HG03432 (cell line): ENCODE measurements around the gene DAPK1.

Source experiments
- ATAC-seq: cut with Tn5 transposase; IDR thresholded peaks from one replicate; pipeline ENCODE4 v1.9.1; 2021; ENCODE audit warnings: mild to moderate bottlenecking, moderate library complexity; ENCODE audit not compliant: unreplicated experiment

DAPK1 gene

GRCh38 chr9:87609002-87609401, 111.3 kb downstream of the DAPK1 start:
- no peak for ATAC-seq

DNA sequence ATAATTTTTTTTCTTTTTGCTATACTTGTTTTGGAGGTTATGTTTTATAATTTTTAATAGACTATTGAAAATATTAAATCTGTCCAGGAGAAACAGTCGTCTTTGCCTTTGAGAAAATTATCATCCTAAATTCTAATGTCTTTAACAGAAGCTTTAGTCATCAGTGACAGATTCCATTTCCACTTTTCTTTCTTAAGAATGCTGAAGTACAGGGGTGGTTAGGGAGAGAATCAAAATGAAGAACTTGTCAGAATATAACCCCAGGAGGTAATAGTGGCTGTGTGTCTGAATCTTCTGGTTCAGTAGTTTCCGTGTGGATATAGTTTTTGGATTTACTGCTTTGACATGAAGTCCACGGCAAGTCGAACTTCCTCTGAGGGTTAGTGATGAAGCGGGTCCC, 111.8 kb downstream of the DAPK1 start:
- no peak for ATAC-seq

- no peak for ATAC-seq
These were observed 112.8 kb downstream of the DAPK1 start for GRCh38 chr9:87610200-87611155.

- no peak for ATAC-seq
These were observed 114.1 kb downstream of the DAPK1 start for GRCh38 chr9:87611776-87612175.

- ATAC-seq, result no peak
These were observed 114.9 kb downstream of the DAPK1 start for GRCh38 chr9:87612536-87612935.

- ATAC-seq, result peak; percentile 43
These were observed 115.8 kb downstream of the DAPK1 start for GRCh38 chr9:87613265-87614111.

- ATAC-seq, result no peak
These were observed 116.7 kb downstream of the DAPK1 start for GRCh38 chr9:87614397-87614796.

- ATAC-seq, result no peak
These were observed 117.5 kb downstream of the DAPK1 start for GRCh38 chr9:87615136-87615535.

DNA sequence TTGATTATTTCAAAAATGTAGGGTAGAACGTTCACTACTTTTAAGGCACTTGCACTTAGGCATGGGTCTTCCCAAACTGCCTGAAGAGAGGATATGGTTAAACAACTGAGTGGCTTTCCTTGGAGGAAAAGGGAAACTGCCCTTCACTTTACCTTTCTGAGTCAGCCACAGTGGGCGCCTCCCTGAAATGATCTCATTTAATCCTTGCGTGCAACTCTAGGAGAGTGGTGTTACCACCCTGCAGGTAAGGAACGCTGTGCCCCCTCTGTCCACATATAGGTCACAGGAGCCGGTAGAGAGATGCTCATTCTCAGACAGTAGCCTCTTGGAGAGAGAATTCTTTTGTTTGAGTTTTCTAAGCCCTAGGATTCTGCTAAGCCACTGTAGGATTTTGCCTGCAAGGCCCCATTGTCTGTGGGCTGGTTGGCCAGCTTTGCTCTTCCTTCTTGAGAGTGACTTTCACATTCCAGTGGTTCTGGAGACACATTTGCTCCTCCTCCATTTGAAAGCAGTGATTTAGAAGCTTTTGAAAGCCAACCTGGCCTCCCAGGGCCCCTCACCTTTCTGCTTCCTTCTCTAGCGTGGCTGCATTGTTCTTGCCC, 118.0 kb downstream of the DAPK1 start:
- no peak for ATAC-seq

- no peak for ATAC-seq
These were observed 120.6 kb downstream of the DAPK1 start for GRCh38 chr9:87618226-87618625.

- ATAC-seq, result no peak
These were observed 121.3 kb downstream of the DAPK1 start for GRCh38 chr9:87618931-87619330.

DNA sequence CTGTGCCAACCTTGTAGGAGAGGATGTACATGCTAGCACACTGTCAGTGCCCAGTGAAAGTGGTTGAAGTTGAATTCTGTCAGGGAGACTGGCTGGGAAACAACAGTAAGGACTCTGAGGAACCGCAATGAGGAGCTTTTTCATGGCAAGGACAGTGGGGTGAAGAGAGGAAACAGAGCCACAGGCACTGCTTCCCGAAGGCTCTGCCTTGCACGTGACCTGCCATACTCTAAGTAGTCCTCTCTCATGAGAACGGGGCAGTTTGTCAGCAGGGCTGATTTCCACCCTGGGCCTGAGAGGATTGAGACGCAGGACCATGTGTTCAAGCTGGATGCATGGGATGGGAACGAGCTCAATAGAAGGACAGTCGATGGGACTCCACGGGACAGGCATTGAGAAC, 121.7 kb downstream of the DAPK1 start:
- ATAC-seq, result no peak

DNA sequence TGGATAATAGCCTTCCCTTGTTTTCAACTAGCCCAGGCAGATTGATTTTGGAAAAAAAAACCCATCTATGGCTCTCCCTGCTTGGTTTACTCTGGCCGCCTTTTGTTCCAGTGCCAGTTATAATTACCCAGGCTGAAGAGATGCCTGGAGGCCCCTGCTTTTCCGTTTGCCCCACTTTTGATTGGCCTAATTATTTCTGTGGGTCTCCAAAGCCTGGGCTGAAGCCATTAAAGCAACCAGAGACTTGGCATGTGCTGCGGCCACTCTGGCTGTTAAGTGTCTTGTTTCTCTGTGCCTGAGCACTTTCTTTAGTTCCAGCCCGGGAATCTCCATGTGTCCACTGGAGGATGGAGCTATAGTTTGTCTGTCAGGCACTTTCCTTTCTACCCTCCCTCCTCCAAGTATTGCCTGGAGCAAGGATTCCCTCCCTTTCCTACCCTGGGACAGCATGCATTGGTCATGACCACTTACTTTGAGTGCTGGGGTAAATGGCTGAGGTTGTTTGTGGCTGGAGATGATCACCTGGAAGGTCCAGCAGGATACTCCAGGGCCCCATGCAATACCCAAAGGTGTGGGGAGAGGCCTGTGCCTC, 123.2 kb downstream of the DAPK1 start:
- no peak for ATAC-seq

GRCh38 chr9:87622098-87622497, 124.4 kb downstream of the DAPK1 start:
- no peak for ATAC-seq

DNA sequence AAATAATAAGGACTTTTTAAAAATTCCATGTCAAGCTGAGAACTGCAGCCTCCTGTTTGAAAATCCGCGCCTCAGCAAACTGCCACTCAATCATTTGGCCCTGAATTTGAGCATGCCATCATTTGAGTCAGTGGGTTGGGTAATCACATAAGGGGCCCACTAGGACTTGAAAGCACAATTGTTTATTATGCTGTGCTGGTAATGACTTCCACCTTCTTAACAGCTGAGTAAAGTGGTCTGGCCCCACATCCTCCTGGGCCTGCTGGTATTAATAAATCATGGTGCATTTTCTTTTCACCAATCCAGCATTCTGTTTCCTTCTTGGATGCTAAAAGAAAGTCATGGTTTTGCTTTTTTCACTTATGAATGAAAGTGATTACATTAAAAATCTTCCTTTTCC, 125.3 kb downstream of the DAPK1 start:
- ATAC-seq, result no peak

DNA sequence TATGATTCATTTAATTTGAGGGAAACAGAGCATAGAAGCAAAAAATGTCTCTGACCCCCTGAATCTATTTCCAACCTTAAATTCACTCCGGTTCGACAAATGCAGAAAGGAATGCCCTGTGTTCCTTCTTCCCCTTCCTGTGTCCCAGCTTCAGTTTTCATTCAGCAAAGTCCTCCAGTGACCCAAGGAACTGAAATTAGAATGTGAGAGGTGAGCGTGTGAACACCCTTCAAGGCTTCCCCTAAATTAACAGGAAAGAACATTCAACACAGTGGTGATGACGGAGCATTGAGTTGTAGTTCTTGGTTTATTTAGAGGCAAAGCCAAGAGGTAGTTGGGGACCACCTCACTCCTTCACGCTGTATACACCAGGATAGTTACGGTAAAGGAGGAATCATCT, 130.7 kb downstream of the DAPK1 start:
- ATAC-seq, result no peak

GRCh38 chr9:87629104-87629503, 131.4 kb downstream of the DAPK1 start:
- no peak for ATAC-seq

DNA sequence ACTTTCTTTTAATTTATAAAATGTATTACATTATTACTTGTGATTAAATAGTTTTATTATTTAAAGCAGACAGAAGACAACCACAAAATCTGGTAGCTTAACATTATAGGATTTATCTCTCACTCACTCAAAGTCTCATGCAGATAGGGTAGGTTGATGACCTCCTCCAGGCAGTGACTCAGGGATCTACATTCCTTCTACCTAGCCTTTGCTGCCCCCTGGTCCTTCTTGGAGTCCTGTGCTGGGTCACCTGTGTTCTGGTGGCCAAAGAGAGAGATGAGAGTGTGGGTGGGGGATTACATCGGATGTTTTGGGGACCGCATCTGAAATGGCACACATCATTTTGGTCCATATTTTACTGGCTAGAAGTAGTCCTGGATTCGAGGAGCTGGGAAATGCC, 132.6 kb downstream of the DAPK1 start:
- no peak for ATAC-seq

- no peak for ATAC-seq
These were observed 133.2 kb downstream of the DAPK1 start for GRCh38 chr9:87630846-87631245.

- ATAC-seq, result no peak
These were observed 138.2 kb downstream of the DAPK1 start for GRCh38 chr9:87635656-87636501.
